Epithelial cell of prostate (primary cell): ENCODE data around the gene TP73.
A peak's percentile ranks its signal among the peaks of the same experiment; 100 is the strongest.
"Not testable (repeated sequence)": the region's sequence is repeated elsewhere in the genome, so short reads cannot be mapped to it uniquely, and the experiment has no call there.

Source experiments
- DNase-seq: peaks from one replicate; pipeline ENCODE4 v3.0.0-alpha.2; 2011; ENCODE audit warnings: low read depth, low spot score
- H3K27ac ChIP-seq: fragments of 450-650 bp; 2 replicates; pipeline ENCODE4 v1.5.1; 2017; ENCODE audit warnings: mild to moderate bottlenecking

The TP73 gene

GRCh38 chr1:3717715-3718601 is 65.6 kb downstream of the TP73 start:
- no peak for DNase-seq
- peak overlapping the region; percentile 67 for H3K27ac ChIP-seq

DNA sequence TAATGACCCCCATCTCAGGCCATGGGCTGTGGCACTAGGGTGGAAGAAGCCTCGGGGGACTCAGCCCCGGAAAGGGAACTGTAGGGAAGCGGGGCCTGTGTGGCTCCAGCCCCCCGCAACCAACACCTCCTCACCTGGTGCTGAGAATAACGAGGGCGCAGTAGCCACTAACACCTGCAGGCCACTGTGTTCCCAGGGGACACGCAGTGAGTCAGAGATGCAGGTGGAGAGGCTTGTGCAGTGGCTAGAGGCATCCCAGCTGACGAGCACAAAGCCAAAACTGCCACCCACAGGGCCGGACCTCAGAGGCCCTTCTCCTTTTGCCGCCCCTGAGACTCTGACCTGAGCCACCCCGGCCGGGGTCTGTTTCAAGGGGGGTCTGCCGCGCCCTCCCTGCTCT is 66.4 kb downstream of the TP73 start:
- no peak for DNase-seq
- no peak overlapping the region for H3K27ac ChIP-seq

DNA sequence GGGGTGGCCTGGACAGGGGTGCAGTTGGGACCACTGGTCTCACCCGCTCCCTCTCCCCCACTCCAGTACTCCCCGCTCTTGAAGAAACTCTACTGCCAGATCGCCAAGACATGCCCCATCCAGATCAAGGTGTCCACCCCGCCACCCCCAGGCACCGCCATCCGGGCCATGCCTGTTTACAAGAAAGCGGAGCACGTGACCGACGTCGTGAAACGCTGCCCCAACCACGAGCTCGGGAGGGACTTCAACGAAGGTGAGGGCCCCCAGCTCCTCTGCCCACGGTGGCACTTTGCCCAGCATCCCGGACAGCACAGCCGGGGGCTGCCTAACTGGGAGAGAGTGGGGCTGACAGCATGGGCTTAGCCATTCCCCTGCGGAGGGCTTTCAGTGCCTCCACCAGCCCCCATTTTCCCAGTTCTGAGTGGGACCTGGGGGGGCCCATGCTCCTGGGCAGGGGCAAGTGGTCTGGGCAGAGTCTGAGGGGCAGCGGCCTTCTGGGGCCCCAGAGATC is 69.7 kb downstream of the TP73 start:
- H3K27ac ChIP-seq: no peak overlapping the region
- DNase-seq: no peak

DNA sequence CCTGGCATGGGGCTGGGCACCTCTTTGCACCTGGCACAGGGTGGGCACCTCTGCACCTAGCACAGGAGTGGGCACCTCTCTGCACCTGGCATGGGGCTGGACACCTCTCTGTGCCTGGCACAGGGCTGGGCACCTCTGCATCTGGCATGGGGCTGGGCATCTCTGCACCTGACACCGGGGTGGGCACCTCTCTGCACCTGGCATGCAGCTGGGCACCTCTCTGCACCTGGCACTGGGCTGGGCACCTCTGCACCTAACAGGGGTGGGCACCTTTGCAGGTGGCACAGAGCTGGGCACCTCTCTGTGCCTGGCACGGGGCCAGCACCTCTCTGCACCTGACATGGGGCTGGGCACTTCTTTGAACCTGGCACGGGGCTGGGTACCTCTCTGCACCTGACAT is 70.5 kb downstream of the TP73 start:
- no peak overlapping the region for H3K27ac ChIP-seq
- DNase-seq: no peak

DNA sequence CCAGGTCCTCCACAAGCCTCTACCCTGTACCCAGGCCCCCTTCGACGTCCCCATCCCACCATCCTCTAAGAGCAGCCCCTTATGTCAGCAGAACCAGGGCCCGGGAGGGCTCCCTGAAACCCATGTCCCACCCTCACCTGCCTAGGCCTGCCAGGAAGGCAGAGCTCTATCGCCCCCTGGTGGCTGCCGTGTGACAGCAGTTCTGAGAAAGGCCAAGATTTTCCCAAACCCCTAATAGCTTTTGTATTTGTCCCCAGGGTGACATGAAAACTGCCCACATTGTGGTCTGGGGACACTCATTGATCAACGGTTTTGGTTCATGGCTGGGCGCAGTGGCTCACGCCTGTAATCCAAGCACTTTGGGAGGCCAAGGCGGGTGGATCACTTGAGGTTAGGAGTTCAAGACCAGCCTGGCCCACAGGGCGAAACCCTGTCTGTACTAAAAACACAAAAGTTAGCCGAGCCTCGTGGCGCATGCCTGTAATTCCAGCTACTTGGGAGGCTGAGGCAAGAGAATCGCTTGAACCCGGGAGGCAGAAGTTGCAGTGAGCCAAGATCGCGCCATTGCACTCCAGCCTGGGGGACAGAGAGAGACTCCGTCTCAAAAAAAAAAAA is 72.2 kb downstream of the TP73 start:
- DNase-seq, H3K27ac ChIP-seq: not testable (repeated sequence)

- no peak overlapping the region for H3K27ac ChIP-seq
- no peak for DNase-seq
These were observed 73.0 kb downstream of the TP73 start for GRCh38 chr1:3725366-3725765.

- DNase-seq: no peak
- H3K27ac ChIP-seq: no peak overlapping the region
These were observed 74.9 kb downstream of the TP73 start for GRCh38 chr1:3727042-3727824.

DNA sequence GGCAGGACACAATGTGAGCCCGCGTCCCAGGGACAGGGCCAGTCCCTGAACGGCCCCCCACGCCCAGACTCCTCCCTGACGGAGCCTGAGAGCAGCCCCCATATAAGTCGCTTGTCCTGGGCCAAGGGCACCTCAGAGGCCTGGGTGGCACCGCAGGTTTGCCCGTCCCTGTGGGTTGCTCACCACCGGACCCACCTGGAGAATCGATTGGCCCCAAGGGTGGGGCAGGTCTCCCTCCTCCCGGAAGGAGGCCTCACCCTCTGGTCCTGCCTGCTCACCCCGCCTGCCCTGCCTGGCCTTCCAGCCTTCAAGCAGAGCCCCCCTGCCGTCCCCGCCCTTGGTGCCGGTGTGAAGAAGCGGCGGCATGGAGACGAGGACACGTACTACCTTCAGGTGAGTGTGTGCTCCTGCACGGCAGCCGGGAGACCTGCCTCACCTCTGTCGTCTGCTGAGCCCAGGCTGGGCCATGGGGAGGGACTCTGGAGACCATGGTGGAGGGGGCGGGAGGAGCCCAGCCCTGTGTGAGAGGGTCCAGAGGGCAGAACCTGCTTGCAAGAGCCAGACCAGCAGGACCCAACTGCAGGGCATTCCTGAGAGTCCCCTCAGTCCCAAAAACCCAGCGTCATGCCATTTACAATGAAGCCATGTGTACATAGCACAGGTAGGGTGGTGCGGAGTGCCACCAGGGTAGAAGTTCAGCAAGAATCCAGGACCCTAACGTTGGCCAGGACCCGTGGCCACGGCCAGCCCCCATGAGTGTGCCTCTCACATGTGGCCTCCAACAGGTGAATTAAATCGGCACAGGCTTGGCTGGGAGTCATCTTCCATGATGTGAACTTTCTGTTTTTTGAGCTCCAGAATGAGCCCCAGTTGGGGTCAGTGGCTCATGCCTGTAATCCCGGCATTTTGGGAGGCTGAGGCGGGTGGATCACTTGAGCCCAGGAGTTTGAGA is 75.8 kb downstream of the TP73 start:
- no peak for DNase-seq
- no peak overlapping the region for H3K27ac ChIP-seq

DNA sequence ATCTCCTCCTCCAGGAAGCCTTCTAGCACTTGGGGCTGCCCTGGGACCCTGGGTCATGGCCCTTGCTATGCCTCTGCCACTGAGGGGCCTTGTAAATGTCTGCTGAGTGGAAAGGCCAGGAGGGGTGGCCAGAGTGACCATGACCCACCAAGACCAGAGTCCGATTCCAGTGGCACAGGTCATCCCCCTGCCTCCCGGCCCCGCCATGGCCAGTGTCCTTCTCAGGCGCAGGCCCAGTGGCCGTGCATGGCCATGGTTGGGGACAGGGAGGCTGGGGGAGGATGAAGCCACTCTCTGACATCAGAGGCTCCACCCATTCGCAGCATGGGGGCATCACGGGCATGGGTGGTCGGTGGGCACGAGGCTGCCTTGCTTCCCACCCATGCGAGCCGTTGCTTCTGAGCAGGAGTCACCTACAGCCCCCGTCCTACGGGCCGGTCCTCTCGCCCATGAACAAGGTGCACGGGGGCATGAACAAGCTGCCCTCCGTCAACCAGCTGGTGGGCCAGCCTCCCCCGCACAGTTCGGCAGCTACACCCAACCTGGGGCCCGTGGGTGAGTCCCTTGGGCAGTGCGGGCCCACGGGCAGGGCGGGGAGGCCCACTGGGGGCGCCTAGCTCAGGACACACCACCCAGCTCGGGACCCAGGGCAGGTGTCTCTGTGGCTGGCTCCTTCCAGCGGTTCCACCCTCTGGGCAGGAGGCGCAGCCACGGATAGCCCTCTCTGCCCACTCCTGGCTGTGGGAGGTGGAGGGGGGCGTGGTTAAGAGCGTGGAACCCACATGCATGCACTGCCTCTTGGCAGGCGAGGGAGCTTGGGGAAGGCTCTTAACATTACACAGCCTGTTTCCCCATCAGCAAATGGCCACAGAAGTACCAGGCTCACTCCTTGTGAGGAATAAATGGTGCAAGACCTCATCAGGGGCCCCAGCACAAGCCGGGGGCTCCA is 77.6 kb downstream of the TP73 start:
- no peak for DNase-seq
- no peak overlapping the region for H3K27ac ChIP-seq

DNA sequence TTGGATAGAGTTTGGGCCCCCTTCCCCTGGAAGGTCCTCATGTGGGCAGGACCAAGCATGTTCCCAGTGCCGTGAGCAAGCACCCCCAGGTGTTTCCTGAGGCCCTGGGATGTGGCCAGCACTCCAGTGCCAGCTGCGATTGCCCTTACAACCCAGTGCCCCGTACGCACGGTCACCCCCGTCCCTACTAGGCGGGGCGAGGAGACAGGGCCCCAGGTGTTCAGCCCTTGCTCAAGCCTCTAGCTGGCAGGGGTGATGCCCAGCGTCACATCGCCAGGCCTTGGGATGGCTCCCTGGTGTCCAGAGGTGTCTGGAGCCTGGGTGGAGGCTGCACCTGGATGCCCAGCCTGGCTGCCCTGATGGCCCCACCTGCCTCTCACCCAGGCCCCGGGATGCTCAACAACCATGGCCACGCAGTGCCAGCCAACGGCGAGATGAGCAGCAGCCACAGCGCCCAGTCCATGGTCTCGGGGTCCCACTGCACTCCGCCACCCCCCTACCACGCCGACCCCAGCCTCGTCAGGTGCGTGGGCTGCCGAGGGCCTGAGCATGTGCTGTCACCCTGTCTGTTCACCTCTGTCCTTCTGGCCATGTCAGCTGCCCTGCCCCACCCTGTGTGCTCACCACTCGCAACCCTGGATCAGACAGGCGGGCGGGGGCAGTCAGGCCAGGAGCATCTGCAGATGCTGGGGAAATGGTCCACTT is 78.4 kb downstream of the TP73 start:
- H3K27ac ChIP-seq: no peak overlapping the region
- DNase-seq: no peak

GRCh38 chr1:3731583-3732433 is 79.5 kb downstream of the TP73 start:
- DNase-seq: no peak
- H3K27ac ChIP-seq: no peak overlapping the region

DNA sequence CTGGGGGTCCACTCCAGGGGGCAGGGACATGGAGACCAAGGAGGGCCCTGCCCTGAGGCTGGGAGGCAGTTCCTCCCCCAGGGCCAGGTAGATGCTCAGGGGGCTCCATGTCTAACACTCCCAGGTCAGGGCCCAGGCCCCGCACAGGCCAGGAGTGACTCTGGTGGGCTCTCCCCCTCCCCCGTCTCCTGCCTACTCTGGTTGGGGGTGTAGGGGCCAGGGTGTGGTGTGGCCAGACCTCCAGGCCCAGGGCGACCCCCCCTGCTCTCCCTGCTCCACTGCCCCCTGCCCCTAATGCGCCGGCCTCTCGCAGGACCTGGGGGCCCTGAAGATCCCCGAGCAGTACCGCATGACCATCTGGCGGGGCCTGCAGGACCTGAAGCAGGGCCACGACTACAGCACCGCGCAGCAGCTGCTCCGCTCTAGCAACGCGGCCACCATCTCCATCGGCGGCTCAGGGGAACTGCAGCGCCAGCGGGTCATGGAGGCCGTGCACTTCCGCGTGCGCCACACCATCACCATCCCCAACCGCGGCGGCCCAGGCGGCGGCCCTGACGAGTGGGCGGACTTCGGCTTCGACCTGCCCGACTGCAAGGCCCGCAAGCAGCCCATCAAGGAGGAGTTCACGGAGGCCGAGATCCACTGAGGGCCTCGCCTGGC is 80.2 kb downstream of the TP73 start:
- no peak for DNase-seq
- H3K27ac ChIP-seq: no peak overlapping the region

DNA sequence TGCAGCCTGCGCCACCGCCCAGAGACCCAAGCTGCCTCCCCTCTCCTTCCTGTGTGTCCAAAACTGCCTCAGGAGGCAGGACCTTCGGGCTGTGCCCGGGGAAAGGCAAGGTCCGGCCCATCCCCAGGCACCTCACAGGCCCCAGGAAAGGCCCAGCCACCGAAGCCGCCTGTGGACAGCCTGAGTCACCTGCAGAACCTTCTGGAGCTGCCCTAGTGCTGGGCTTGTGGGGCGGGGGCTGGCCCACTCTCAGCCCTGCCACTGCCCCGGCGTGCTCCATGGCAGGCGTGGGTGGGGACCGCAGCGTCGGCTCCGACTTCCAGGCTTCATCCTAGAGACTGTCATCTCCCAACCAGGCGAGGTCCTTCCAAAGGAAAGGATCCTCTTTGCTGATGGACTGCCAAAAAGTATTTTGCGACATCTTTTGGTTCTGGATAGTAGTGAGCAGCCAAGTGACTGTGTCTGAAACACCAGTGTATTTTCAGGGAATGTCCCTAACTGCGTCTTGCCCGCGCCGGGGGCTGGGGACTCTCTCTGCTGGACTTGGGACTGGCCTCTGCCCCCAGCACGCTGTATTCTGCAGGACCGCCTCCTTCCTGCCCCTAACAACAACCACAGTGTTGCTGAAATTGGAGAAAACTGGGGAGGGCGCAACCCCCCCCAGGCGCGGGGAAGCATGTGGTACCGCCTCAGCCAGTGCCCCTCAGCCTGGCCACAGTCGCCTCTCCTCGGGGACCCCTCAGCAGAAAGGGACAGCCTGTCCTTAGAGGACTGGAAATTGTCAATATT is 81.0 kb downstream of the TP73 start:
- no peak overlapping the region for H3K27ac ChIP-seq
- DNase-seq: no peak

DNA sequence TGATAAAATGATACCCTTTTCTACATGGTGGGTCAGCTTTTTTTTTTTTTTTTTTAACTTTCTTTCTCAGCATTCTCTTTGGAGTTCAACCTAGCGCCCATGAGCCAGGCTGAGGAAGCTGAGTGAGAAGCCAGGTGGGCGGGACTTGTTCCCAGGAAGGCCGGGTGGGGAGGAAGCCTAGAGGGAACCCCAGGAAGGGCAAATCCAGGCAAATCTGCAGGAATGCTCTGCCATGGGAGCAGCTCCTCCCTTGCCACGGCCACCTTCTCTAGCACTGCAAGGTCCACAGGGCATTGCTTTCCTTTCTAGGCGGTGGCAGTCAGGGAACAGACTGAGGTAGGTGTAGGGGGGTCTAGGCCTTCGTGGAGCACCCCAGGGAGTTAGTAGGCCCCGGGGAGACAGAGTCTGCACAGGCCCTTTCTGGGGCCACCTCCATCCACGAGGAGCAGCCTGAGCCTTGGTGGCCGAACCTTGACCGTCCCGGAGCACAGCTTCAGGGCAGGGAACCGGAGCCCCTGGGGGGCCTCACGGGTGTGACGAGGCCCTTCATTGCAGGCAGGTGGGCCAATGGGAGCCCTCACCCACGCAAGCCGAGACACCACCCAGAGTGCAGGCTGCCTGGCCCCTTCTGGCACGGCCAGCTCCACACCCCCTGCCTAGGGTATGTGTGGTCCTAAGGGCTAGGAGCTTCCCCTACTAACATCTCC is 81.7 kb downstream of the TP73 start:
- DNase-seq: no peak
- H3K27ac ChIP-seq: no peak overlapping the region

DNA sequence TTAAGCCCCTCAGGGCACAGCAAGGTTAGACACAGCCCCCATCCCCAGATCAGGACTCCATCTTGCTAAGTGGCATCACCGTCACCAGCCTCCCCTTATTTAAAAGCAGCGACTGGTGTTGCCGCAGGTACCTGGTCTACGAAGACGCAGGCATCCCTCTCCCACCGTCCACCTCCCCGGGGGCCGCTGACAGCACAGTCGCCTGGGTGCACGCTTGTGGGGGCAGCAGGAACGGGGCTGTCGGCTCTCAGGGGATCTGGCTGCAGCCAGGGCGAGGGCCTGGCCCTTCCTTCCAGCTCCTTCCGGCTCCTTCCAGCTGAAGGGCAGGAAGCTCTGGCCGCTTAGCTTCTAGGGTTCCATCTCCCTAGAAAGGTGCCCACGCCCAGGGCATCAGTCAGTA is 82.3 kb downstream of the TP73 start:
- no peak overlapping the region for H3K27ac ChIP-seq
- DNase-seq: no peak
